PC-9 (cell line): ENCODE measurements around the gene GEMIN5.

Experiments
- EZH2 ChIP-seq: fragments of 200-600 bp; sonication (generic); IDR thresholded peaks from 2 replicates; pipeline ENCODE4 v1.8.0; 2017; ENCODE audit warnings: antibody characterized with exemption, low read depth
- TF ChIP-seq, protein P1 (sequence below): fragments of 200-600 bp; sonication (generic); conservative IDR thresholded peaks from 2 replicates; pipeline ENCODE4 v1.6.1; 2017; ENCODE audit warnings: mixed run types, antibody characterized with exemption, mild to moderate bottlenecking, moderate library complexity

DNA sequence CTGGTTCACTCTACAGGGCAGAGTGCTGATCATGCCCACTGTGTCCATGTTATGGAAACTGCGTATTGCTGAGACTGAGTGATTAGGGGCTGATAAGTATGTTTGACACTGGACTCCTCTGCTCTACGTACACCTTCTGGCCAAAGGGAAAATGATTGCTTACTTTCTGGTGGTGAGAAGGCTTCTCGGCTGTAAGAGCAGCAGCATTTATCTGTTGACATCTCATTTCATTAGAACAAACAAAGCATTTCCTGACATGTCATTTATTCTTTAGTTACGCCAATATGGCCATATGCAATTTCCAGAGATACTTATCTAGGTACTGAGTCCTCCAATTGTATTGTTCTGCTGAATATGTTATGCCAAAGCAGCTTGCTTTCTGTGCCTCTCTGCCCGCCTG lies 93.2 kb downstream of the GEMIN5 start:
- no peak for TF ChIP-seq EZH2
- TF ChIP-seq, protein P1, sequence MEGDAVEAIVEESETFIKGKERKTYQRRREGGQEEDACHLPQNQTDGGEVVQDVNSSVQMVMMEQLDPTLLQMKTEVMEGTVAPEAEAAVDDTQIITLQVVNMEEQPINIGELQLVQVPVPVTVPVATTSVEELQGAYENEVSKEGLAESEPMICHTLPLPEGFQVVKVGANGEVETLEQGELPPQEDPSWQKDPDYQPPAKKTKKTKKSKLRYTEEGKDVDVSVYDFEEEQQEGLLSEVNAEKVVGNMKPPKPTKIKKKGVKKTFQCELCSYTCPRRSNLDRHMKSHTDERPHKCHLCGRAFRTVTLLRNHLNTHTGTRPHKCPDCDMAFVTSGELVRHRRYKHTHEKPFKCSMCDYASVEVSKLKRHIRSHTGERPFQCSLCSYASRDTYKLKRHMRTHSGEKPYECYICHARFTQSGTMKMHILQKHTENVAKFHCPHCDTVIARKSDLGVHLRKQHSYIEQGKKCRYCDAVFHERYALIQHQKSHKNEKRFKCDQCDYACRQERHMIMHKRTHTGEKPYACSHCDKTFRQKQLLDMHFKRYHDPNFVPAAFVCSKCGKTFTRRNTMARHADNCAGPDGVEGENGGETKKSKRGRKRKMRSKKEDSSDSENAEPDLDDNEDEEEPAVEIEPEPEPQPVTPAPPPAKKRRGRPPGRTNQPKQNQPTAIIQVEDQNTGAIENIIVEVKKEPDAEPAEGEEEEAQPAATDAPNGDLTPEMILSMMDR, result no peak
